DOHH2 (cell line): ENCODE data around the gene TERB1.

Experiments
- H3F3A ChIP-seq: fragments of 200-600 bp; sonication (generic), shearing (Covaris generic); 2 replicates; pipeline ENCODE4 v1.6.0; 2016; ENCODE audit warnings: antibody characterized with exemption, mild to moderate bottlenecking; ENCODE audit not compliant: control insufficient read depth, insufficient read depth
- H3K27ac ChIP-seq: fragments of 200-600 bp; sonication (generic); 2 replicates; pipeline ENCODE4 v1.5.1; 2014; ENCODE audit warnings: low read depth, mild to moderate bottlenecking, low read length, moderate library complexity
- H3K27me3 ChIP-seq: fragments of 200-600 bp; sonication (generic); 2 replicates; pipeline ENCODE4 v1.6.1; 2014; ENCODE audit warnings: mild to moderate bottlenecking, low read length, mixed read lengths; ENCODE audit not compliant: control insufficient read depth
- H3K36me3 ChIP-seq: fragments of 200-600 bp; sonication (generic); 2 replicates; pipeline ENCODE4 v1.6.1; 2014; ENCODE audit warnings: mild to moderate bottlenecking, low read length, moderate library complexity, mixed read lengths; ENCODE audit not compliant: control insufficient read depth
- H3K4me1 ChIP-seq: fragments of 200-600 bp; sonication (generic); 2 replicates; pipeline ENCODE4 v1.6.1; 2014; ENCODE audit warnings: mild to moderate bottlenecking, low read length, mixed read lengths; ENCODE audit not compliant: control insufficient read depth
- H3K4me2 ChIP-seq: fragments of 200-600 bp; sonication (generic); 2 replicates; pipeline ENCODE4 v1.6.0; 2014; ENCODE audit warnings: mild to moderate bottlenecking, low read length, moderate library complexity
- H3K4me3 ChIP-seq: fragments of 200-600 bp; sonication (generic); 2 replicates; pipeline ENCODE4 v1.5.1; 2014; ENCODE audit warnings: mild to moderate bottlenecking, low read length, mixed read lengths
- H3K79me2 ChIP-seq: fragments of 200-600 bp; sonication (generic); 2 replicates; pipeline ENCODE4 v1.6.1; 2014; ENCODE audit warnings: mild to moderate bottlenecking, low read length, mixed read lengths; ENCODE audit not compliant: control insufficient read depth
- H3K9me2 ChIP-seq: fragments of 200-600 bp; sonication (generic); replicated peaks from 2 replicates; pipeline ENCODE4 v1.6.1; 2014; ENCODE audit warnings: mild to moderate bottlenecking, low read length, mixed read lengths; ENCODE audit not compliant: control insufficient read depth
- H3K9me3 ChIP-seq: fragments of 200-600 bp; sonication (generic); 2 replicates; pipeline ENCODE4 v1.6.1; 2014; ENCODE audit warnings: antibody characterized with exemption, low read length, mixed read lengths; ENCODE audit not compliant: control insufficient read depth, insufficient read depth
- H4K20me1 ChIP-seq: fragments of 200-600 bp; sonication (generic); 2 replicates; pipeline ENCODE4 v1.6.0; 2014; ENCODE audit warnings: low read depth, mild to moderate bottlenecking, antibody characterized with exemption, low read length, moderate library complexity; ENCODE audit not compliant: control insufficient read depth, insufficient read depth
- EZH2phosphoT487 ChIP-seq: fragments of 200-600 bp; sonication (generic); IDR thresholded peaks from 2 replicates; pipeline ENCODE4 v1.6.1; 2017; ENCODE audit warnings: borderline replicate concordance, mild to moderate bottlenecking, antibody characterized with exemption, low read length, moderate library complexity, mixed read lengths
- TF ChIP-seq, protein P1 (sequence below): fragments of 200-600 bp; sonication (generic); IDR thresholded peaks from one replicate; pipeline ENCODE4 v1.5.1; 2014; ENCODE audit warnings: antibody characterized with exemption, mild to moderate bottlenecking, low read depth, low read length; ENCODE audit not compliant: poor library complexity, severe bottlenecking

The TERB1 gene

DNA sequence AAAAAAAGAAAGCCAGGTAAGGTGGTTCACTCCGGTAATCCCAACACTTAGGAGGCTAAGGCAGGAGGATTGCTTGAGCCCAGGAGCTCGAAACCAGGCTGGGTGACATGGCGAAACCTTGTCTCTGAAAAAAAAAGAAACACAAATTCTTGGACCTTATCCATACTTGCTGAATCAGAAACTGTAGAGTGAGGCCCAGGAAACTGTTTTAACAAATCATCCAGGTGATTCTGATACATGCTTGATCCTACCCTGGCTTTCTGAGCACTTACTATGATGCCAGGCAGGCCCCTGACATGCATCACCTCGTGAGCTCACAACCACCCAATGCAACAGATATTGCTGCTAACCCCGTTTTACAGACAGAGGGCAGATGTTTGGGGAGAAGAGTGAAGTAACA is 33.4 kb upstream of the TERB1 start:
- peaks cover 1% of the 10 kb centered on the region; the same call in 1 of the 2 replicates for H4K20me1 ChIP-seq
- H3K9me3 ChIP-seq = no peaks in the 10 kb centered on the region
- no peak overlapping the region for H3K4me3 ChIP-seq
- no peak for TF ChIP-seq EZH2phosphoT487
- TF ChIP-seq, protein P1, sequence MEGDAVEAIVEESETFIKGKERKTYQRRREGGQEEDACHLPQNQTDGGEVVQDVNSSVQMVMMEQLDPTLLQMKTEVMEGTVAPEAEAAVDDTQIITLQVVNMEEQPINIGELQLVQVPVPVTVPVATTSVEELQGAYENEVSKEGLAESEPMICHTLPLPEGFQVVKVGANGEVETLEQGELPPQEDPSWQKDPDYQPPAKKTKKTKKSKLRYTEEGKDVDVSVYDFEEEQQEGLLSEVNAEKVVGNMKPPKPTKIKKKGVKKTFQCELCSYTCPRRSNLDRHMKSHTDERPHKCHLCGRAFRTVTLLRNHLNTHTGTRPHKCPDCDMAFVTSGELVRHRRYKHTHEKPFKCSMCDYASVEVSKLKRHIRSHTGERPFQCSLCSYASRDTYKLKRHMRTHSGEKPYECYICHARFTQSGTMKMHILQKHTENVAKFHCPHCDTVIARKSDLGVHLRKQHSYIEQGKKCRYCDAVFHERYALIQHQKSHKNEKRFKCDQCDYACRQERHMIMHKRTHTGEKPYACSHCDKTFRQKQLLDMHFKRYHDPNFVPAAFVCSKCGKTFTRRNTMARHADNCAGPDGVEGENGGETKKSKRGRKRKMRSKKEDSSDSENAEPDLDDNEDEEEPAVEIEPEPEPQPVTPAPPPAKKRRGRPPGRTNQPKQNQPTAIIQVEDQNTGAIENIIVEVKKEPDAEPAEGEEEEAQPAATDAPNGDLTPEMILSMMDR = no peak
- no peak overlapping the region for H3K4me2 ChIP-seq
- no peak overlapping the region for H3K27ac ChIP-seq
- H3K4me1 ChIP-seq = peaks cover 7% of the 10 kb centered on the region
- H3K27me3 ChIP-seq = peaks cover 2% of the 10 kb centered on the region; the same call in 1 of the 2 replicates
- no peaks in the 10 kb centered on the region for H3K9me2 ChIP-seq
- no peaks in the 10 kb centered on the region for H3F3A ChIP-seq
- H3K79me2 ChIP-seq = peaks cover 10% of the 10 kb centered on the region
- H3K36me3 ChIP-seq = no peaks in the 10 kb centered on the region; the same call in 1 of the 2 replicates

DNA sequence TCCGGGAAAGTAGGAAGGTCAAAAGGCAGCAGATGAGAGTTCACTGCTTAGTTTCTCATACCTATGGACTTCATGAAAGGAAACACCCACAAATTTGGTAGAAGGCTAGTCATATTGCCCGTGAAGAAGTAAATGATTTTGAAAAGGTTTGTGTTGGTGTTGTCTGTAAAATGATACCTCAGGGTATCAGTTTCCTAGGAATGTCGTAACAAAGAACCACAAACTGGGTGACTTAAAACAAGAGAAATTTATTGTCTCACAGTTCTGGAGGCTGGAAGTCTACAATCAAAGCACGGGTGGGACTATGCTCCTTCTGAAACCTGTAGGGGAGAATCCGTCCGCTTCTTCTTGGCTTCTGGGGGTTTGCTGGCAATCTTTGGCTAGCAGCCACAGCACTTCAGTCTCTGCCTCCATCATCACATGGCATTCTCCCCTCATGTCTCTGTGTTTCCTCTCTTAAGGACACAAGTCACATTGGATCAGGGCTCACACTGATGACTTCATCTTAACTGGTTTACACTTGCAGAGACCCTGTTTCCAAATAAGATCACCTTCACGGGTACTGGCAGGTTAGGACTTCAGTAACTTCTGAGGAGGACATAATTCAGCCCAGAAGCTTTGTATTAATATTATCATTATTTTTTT is 31.4 kb upstream of the TERB1 start:
- Histone ChIP-seq H3K4me1 (peaks cover 20% of the 10 kb centered on the region), H3K4me2 (no peak overlapping the region), H3K4me3 (no peak overlapping the region), H3K79me2 (peaks cover 29% of the 10 kb centered on the region), H3K27ac (no peak overlapping the region), H3K27me3 (no peaks in the 10 kb centered on the region; the same call in 1 of the 2 replicates), H3F3A (peaks cover 4% of the 10 kb centered on the region; the same call in 1 of the 2 replicates), H3K9me2 (no peaks in the 10 kb centered on the region), H3K9me3 (no peaks in the 10 kb centered on the region), H3K36me3 (peaks cover 20% of the 10 kb centered on the region), H4K20me1 (peaks cover 10% of the 10 kb centered on the region; the same call in 1 of the 2 replicates)
- TF ChIP-seq EZH2phosphoT487 = no peak
- TF ChIP-seq, protein P1 = no peak

DNA sequence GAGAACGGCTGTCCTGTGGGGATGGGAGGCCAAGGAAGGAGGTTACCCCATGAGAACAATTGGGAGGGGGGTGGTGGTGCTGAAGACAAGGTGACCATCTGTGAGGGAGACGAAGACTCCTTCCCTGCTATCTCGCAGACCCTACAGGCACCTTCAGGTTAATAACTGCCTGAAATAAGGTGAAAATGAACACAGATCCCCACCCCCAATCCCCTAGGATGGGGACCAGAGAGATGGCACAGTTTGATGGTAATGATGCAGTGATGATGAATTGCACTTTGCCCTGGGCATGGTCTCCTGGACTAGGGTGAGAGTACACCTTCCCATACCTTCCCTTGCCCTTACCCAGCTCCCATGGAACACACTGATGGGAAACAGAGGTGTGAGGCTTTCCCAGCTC is 30.8 kb upstream of the TERB1 start:
- Histone ChIP-seq H3K4me3 (no peak overlapping the region), H3K4me2 (no peak overlapping the region), H3F3A (peaks cover 4% of the 10 kb centered on the region; the same call in 1 of the 2 replicates), H3K27ac (no peak overlapping the region), H3K9me2 (no peaks in the 10 kb centered on the region), H3K27me3 (no peaks in the 10 kb centered on the region; the same call in 1 of the 2 replicates), H3K36me3 (peaks cover 23% of the 10 kb centered on the region), H3K4me1 (peaks cover 20% of the 10 kb centered on the region), H3K79me2 (peaks cover 35% of the 10 kb centered on the region), H3K9me3 (no peaks in the 10 kb centered on the region), H4K20me1 (peaks cover 10% of the 10 kb centered on the region; the same call in 1 of the 2 replicates)
- TF ChIP-seq EZH2phosphoT487 = no peak
- TF ChIP-seq, protein P1 = no peak
